ENCODE data around the gene SMC3.
"Not testable (repeated sequence)": the region's sequence is repeated elsewhere in the genome, so short reads cannot be mapped to it uniquely, and the experiment has no call there.

SMC3 gene

DNA sequence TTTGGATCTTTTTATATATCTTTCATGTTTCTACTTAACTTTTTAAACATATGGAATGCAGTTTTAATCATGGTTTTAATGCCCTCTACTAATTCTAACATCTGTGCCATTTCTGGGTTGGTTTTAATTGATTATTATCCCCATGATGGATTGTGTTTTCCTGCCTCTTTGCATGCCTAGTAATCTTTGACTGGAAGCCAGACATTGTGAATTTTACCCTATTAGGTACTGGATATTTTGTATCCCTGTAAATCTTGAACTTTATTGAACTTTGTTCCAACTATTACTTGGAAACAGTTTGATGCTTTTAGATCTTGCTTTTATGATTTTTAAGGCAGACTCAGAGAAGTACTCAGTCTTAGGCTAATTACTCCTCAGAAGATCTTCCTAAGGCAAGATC is 60.7 kb downstream of the SMC3 start:
- DNase-seq: no peak

DNA sequence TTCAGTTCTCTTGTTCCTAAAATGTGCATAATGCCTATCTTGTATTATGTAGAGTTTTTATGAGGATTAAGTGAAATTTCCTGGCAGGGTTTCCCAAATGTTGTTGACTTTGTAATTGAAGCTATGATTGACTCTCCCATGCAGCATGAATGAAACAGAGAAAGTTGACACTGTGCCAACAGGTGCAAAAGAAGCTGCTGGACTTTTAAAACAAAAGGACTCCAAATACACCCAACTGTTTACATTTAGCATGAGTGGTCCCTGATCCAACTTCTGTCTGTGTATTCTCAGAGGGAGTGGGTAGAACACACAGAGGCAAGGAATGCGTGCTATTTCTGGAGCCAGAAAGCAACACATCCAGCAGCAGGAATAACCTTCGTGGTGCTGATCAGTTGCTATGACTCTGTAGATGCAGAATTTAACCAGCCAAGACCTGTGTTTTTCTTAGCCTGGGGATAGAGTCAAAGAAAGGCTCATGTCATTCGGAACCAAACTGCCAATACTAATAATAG is 62.2 kb downstream of the SMC3 start:
- DNase-seq: no peak

DNA sequence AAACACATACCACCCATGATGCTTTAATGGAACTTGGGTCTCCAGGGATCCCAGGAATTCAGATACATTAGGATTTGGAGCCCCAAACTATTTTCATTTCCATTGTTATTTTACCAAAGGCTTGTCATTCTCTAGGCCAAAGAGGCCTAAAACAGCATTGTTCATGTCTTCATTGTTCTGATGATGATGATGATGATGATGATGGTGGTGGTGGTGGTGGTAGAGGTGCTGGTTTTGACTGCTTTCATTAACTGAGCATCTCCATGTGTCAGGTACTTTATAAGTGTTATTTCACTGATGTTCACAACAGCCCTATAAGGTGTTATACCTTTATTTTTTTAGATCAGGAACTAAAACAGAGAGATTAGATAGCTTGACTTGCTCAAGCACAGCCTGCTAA is 64.4 kb downstream of the SMC3 start:
- no peak for DNase-seq

DNA sequence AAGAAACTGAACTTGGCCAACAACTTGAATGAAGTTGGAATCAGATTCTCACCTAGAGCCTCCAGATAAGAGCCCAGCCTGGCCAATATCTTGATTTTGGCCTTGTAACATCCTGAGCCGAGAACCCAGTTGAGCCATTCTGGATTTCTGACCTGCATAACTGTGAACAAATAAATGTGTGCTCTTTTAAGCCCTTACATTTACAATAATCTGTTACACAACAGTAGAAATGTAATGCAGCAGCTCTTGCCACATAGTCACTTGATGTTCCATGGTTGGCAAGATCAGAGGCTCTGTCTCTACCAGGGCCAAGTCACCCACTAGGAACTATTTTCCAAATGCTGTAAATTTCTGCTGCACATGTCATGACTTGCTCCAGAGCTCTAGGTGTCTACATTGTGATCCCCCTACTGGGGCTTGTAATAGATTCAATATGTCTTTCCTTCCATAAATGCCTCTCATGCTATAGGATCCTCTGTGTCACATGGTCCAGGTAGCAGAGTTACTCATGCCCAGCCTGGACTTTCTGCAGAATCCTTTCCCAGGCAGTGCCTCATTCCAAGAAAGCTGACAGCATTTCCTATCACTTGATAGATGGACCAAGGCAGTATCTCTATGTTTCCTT is 65.2 kb downstream of the SMC3 start:
- DNase-seq: no peak

DNA sequence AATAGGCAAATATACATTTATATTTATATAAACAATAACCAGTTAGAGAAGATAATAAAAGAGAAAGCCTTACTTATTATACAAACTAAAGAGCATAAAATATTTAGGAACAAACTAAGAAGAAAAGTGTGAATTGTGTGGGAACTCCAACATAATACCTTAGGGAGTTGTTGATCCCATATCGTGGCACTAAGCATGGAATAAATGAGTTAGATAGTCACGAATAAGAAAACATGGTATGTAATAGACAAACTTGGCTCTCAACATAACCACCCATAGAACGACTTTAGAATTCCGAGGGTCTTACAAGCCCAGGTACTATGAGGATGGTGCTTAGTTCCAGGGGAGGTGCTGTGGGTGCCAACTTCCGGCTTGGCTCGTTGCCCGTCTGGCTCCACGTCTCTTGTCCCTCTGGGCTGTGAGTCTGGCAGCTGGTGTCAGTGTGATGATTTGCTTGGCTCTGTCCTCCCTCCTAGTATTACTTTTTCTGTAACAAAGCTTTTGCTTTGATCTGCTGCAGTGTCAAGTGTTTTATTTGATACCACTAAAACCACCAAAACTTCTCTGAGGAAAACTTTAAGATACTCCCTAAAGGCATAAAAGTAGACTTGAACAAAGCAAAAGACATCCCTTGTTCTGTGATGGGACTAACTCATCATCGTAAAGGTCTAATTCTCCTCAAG is 67.2 kb downstream of the SMC3 start:
- DNase-seq: no peak

DNA sequence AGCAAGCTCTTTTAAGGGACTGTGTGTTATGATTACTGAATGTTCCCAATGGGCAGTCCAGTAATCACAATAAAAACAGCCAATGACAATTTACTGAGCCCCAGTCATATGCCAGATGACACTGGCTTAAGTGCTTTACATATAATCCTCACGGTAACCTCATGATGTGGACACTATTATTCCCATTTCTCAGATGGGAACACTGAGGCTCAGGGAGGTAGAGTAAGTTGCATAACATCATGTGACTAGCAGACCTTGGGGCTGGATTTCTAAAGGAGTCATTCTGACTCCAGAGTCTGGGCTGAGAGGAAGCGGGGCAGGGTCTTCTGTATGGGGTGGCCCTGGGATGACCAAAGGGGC is 69.1 kb downstream of the SMC3 start:
- DNase-seq: no peak

DNA sequence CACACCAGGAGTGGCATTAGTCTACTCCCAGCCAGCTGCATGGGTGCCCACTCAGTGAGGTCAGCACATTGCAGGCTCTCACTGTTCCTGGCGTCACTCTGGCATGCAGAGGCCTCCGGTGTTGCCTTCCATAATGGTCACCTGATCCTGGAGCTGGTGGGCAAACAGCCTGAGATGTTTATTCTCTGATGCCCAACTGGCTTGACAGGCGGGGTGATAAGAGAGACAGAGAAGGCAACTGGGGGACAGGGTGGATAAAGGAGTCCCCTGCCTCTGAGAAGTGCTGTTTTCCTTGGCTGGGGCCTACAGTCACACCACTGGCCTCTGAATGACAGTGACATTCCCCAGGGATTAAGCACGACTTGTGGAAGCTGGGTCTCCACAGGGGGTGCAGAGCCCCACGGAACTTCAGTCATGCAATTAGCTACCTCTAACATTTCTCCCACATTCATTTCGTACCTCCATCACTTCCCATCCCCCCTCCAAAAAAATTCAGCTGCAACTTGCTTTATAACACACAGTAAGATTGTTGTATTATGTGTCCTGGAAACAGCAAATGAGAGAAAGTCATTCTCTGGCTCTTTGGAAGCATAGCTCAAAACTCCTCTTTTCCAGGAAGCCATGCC is 69.5 kb downstream of the SMC3 start:
- no peak for DNase-seq

DNA sequence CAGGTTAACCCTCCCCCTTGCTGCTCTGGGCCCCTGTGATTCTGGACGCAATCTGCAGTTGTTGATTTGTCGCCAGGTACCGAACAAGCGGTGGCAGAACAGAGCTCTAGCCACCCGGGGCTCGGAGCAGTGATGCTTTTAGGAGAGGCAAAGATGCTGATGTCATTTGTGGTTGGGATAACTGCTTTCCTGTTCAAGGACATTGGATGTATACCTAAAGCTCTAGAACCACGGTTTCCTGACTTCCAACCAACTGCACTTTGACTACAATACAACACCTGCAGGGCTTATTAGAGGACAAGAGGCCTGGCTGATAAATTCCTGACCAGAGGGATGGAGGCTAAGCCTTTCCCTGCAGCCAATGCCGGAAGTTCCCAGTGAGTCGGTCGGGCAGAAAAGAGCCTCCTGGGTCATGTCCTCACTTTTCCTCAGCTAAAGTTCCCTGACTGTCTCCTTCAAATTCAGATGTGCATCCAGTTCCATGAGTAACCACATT is 70.1 kb downstream of the SMC3 start:
- no peak for DNase-seq

DNA sequence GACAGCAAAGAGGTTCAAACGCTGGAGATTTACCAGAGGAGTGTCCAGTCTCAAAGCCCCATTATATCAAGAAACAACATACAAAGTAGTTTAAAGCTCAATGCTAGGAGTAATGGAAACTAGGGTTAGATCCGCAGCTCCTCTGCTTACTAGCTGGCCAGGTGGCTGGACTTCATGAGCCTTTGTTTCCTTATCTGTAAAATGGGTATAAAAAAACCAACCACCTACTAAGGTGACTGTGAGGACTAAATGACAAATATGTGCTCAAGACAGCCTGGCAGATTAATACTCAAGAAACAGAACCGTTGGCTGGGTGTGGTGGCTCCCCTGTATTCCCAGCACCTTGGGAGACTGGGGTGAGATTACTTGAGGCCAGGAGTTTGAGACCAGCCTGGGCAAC is 70.8 kb downstream of the SMC3 start:
- DNase-seq: no peak

DNA sequence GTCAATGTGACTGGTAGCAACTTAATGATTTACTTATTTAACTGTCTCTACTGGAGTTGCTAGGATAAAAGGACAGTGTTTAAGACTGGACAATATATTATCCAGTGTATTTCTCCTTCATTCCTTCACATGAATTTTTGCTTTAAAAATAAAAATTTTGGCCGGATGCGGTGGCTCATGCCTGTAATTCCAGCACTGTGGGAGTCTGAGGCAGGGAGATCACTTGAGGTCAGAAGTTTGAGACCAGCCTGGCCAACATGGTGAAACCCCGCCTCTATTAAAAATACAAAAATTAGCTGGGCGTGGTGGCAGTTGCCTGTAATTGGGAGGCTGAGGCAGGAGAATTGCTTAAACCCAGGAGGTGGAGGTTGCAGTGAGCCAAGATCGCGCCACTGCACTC is 71.6 kb downstream of the SMC3 start:
- DNase-seq: not testable (repeated sequence)

DNA sequence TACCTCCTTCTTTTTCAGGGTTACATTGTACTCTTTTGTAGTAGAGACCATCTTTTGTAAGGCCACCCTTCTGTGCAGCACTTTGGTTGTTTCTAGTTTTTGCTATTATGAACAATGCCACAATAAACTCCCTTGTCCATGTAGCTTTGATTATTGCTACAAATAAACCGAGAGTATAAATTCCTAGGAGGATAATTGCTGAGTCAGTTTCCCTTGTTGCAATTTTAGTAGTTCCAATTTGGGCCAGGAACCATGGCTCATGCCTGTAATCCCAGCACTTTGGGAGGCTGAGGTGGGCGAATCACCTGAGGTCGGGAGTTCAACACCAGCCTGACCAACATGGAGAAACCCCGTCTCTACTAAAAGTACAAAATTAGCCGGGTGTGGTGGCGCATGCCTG is 72.4 kb downstream of the SMC3 start:
- DNase-seq: not testable (repeated sequence)

DNA sequence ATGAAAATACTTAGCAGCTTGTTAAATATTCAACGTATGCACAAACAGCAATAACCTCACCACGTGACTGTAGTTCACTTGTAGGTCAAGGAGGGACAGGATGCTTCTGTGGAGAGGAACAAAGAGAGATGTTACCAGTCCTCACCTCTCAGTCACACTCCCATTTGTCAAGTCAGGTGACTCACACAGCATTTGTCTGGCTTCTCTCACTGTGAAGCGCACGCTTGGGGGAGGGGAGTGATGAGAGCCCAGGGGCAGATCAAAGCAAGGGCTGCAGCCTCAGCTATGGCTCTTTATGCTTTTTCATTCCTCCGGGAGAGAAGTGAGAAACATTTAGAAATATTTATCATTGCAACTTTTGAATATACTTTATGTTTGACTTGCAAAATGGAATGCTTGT is 73.8 kb downstream of the SMC3 start:
- DNase-seq: peak in 1 of 2 donors; percentile 17

DNA sequence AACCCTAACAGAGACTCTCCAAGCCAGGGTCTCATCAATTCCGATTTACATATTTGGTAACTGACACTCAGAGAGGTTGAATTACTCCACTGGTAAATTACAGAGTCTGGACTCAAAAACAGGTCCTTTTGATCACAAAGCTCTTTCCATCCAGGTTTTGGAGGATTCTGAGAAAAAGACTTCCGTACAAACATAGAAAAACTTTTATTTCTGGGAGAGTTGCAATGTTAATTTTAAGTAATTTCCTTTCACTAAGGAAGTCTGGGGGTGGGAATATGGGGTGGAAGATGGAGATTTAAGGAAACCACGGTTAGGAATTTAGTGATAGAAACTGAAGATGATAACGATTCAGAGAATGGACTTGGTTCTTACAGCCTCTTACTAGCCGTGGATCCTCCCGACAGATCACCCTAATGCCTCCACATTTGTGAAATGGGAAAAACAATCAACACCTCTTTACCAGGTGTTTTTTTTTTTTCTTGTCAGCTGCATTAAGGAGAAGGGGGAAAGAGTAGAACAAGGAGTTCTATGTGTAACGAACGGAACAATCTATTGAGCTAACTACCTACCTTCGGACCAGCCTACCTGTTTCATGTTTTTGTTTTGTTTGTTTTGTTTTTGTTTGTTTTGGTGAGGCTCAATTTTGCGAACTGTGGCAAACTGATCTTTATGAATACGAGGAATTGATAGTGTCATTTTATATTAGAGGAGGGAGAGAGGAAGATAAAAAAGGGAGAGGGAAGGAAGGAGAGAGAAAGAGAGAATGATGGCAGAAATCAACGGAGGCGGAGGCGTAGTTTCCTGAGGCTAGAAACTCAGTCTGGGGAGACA is 74.9 kb downstream of the SMC3 start:
- DNase-seq: no peak

DNA sequence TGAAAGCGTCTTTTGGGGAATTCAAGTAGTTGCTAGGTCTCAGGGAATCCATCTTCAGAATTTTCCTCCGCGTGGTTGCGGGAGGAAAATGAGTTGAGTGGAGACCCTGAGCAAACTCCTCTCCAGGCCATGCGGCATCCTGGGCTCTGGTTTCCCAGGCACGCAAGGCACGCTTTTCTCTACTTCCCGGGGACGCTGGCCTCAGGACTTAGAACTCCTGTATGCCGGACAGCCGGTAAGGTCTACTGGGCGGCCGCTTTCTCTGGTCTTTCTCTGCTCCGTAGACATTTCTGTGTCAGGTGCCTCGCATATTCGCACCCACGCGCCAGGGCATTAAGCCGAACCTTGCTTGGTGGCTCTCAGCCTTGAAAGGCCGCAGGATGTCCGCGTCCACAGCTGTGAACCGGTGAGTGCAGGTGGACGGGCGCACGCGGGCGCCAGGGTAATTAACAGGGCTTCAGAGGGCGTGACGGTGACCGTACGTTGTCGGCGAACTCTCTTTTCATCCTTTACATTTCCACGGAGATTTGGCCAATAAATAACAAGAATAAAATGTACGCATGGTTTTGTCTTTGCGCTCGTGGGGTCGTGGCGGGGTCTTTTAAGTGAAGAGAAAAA is 75.6 kb downstream of the SMC3 start:
- DNase-seq: no peak

DNA sequence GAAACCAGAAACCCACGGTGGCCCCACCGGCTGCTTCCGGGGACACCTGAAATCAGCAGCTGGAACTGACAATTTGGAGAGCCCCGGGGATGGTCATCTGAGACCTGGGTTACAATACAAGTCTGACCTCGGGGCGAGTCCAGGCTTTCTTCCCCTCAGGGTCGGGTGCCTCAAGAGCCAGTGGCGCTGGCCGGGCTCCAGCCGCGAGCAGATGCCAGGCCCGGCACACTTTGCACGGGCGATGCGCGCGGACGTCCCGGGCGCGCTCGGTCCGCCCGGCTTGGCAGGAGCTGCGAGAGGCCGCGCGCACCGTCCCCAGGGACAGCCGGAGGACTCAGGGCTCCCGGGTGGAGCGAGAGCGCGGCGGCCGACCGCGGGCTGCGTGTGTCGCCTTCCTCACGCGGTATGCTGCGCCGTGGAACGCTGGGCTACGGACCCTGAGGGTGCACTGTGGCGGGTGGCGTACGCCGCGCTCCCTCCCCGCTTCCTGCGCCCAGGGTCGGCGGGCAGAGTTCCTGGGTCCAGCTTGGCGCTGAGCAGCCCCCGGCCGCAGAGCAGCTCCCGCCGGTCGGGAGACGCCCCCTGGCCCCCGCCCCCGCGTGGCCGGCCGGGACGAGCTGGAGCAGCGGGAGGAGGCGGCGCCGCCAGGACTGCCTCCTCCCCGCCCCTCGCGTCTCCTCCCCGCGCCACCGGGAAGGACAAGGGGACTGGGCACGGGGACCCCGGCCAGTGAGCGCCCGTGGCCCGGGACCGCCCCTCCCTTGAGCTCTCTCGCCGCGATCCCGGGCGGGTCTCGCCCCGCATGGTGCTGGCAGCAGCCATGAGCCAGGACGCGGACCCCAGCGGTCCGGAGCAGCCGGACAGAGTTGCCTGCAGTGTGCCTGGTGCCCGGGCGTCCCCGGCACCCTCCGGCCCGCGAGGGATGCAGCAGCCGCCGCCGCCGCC is 76.4 kb downstream of the SMC3 start, which contains the start of gene RBM20:
TSS of gene RBM20 (plus strand) at position 684 of the 945 bp plus-strand sequence. CDS start at position 803, 119 bp downstream.
- peak in 1 of 2 donors; percentile 11 for DNase-seq

DNA sequence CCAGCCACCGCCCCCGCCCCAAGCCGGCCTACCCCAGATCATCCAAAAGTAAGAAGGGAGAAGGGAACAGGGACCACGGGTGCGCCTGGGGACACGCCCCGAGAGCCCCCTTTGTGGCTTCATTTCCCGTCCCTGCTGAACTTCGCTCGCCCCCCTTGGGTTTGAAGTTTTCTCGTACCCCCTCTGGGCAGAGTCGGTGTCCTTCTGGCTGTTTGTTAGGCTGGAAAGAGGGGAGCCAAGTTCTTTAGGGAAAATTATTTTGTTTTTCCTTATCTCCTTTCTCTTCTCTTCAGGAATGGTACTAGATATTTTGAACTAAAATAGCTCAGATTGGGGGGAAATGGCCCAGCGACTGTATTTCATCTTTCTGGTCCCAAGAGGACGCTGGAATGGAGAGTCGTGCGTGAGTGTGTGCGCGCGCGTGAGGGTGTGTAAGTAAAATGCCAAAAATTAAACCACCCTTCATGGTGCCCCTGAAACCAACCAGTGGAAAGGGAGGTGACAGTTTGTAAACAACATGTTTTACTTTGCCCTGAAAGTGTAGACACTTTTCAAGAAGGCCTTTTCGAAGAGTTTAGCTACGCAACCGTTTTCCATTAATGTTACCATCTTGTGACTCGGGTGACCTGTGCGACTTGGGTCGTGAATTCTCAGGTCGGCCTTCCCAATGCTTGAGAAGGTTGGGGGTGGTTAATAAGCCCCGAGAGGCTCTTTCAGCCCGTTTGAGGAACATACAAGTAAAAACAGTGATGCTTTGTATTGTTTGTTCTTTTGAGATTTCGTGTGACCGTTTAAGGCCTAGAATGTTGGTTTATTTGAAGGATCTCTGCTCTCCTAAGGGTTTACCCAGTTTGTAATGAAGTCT is 77.3 kb downstream of the SMC3 start:
- DNase-seq: no peak

DNA sequence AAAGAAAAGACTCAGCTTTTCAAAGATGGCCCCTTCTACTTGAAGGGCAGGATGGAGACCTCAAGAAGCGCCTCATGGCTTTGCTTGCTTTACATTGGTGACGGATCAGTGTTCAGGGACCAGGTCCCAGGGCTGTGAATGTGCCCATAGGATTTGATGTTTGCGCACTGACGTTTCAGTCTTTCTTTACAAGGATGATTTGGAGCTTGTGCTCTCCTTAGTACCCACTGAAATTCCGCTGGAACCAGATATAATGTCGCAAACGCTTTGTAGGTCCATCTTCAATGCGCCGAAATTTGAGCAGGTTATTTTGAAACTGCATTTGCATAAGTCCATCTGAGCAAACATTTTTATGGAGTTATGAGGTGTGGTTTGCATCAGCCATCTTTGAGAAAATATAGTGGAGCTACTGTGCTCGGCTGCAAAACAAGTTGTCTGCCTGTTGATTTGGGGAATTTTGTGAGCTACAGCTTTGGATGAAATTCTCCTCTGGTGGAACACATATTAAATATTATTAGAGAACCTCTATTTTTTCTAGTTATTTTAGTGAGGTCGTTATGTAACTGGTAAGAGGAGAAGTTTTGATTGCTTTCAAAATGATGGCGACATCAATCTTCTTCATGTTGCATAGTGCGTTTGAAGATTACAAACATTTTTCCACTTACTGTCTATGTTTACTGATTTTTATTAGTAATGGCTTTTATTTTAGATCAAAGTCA is 79.1 kb downstream of the SMC3 start:
- DNase-seq: no peak

DNA sequence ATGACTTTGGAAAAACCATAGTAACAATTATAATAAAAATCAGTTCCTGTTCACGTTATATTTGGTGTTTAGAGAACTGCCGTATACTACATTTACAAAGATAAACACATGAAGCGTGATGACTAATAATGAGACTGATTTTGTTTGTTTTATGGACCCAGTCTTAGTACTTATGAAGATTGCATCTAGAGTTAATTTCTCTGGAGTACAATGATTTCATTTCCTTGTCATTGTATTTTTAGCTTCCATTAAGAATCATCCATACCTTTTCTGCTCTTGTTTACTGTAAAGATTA is 79.6 kb downstream of the SMC3 start:
- DNase-seq: no peak

DNA sequence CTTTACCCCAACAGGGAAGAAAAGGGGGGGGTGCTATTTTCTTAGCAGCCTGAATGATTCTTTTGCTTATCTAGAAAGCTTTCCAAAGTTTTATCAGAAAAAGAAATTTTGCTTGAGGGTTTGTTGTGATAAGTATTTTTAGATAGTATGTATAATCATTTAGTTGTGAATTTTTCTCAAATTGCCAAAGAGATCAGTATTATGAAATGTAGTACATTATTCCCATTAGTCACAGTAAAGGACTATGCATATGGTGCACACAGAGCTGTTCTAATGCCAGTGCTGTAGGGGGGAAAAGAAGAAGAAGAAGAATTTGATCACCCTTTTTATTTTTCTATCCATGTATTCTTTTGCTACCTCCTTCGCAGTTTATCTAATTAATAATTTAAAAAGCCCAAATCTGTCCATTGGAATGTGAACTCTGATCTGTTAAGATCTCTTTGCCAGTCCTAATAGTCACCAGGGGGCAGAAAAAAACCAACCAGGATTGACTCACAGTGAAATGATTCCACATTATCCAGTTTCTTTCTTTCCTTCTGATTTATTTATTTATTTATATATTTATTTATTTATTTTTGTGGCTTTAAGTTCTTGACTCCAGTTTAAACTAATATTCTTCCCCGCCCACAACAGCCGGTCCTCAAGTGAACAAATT is 81.3 kb downstream of the SMC3 start:
- no peak for DNase-seq

Measured in CD4-positive, alpha-beta T cell treated with Interferon alpha-2 for 1 hour (primary cell).